ENCODE results near the gene RTN4. TPM values are rescaled to one million over a fixed set of nuclear protein-coding genes. Genes with fewer than 3 reads are reported as not detected.

Gene RTN4
- total and polyA plus RNA-seq, 9 donors, result 110 to 334 (median 200) TPM

DNA sequence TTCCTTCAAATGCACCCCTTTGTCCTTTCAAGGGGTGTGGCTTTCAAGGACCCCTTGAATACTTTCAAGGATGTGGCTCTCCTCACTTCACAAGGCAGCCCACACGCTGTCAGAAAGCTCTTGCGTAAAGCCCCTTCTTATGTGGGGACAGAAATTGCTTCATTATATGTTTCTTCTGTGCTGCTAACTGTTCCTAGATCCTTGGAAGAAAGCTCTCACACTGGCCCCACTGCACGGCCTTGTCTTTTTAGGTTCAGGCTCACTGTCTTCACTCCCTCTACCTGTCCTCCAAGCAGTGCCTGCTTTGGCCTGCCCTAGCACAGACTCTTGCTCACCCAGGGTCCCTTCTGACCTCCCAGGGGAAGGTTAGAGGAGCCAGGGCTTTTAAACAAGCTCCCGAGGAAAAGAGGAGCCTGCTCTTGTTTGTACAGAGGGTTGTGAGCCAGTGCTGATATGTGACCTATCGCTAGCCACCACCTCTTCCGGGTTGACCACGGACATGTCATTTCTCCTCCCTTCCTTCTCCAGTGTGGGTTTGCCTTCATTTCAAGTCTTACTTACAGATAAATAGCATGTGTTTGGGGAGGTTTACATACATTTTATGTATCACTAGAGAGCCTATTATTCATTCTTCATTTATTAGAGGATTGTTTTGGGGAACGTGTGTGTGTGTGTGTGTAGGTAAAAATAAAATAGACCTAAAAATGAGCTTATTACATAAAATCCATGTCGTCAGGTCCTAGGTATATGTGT lies 94.7 kb downstream of the RTN4 start:
- TF ChIP-seq EP300 (IDR thresholded peaks at IDR 0.05) (no peak), POLR2A (IDR thresholded peaks at IDR 0.05) (no peak)
- TF ChIP-seq, protein P1, sequence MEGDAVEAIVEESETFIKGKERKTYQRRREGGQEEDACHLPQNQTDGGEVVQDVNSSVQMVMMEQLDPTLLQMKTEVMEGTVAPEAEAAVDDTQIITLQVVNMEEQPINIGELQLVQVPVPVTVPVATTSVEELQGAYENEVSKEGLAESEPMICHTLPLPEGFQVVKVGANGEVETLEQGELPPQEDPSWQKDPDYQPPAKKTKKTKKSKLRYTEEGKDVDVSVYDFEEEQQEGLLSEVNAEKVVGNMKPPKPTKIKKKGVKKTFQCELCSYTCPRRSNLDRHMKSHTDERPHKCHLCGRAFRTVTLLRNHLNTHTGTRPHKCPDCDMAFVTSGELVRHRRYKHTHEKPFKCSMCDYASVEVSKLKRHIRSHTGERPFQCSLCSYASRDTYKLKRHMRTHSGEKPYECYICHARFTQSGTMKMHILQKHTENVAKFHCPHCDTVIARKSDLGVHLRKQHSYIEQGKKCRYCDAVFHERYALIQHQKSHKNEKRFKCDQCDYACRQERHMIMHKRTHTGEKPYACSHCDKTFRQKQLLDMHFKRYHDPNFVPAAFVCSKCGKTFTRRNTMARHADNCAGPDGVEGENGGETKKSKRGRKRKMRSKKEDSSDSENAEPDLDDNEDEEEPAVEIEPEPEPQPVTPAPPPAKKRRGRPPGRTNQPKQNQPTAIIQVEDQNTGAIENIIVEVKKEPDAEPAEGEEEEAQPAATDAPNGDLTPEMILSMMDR (IDR thresholded peaks at IDR 0.05), result no peak
- Histone ChIP-seq H3K9me3 (no peaks in the 10 kb centered on the region), H3K4me3 (no peak overlapping the region), H3K36me3 (no peaks in the 10 kb centered on the region), H3K4me1 (ENCODE audit: insufficient read depth) (no peaks in the 10 kb centered on the region), H3K27ac (no peak overlapping the region), H3K27me3 (no peaks in the 10 kb centered on the region)
- intact Hi-C loops (cut with DNase I), result no loop called here
- 63 to 75% (median 70%) methylated on average over 9 of the region's 9 CpGs for WGBS, 3 donors
- no peak for DNase-seq

DNA sequence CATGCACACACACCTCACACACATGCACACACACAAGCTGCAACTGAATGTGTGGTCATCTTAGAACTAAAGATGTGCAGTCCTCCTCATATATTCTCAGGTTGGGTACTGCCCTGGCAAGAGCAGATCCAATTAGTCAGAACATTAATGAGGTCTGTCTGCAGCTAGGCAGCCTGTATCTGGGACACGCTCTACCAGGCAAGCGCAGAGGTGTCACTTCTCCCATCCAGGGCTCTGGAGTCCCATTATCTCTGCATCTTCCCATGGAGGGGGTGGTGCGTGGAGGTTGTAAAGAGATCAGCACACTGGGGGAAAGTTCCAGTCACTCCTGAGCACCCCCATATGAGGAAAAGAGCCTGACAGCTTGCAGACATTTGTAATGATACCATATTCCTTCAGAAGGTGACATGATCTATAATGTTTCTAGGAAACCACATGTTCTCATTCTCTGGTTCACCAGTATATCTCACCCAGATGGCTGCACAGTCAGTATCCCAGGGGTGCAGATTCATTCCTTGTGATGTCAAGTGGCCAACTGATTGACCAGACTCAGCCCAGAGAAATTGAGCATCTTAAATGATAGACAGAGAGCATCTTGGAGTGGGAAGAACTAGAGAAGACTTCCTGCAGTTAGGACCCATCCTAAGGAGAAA lies 95.4 kb downstream of the RTN4 start:
- Histone ChIP-seq H3K4me1 (ENCODE audit: insufficient read depth) (no peaks in the 10 kb centered on the region), H3K36me3 (no peaks in the 10 kb centered on the region), H3K4me3 (no peak overlapping the region), H3K9me3 (no peaks in the 10 kb centered on the region), H3K27ac (no peak overlapping the region), H3K27me3 (no peaks in the 10 kb centered on the region)
- 92 to 96% (median 92%) methylated on average over 3 of the region's 3 CpGs for WGBS, 3 donors
- TF ChIP-seq, protein P1 (IDR thresholded peaks at IDR 0.05), result no peak
- TF ChIP-seq EP300 (IDR thresholded peaks at IDR 0.05) (no peak), POLR2A (IDR thresholded peaks at IDR 0.05) (no peak)
- intact Hi-C loops (cut with DNase I), result no loop called here
- no peak for DNase-seq

- Histone ChIP-seq H3K27me3 (no peaks in the 10 kb centered on the region), H3K4me3 (no peak overlapping the region), H3K27ac (no peak overlapping the region), H3K4me1 (ENCODE audit: insufficient read depth) (no peaks in the 10 kb centered on the region), H3K36me3 (no peaks in the 10 kb centered on the region), H3K9me3 (no peaks in the 10 kb centered on the region)
- no peak for DNase-seq
- 77 to 80% (median 79%) methylated on average over 7 to 8 of the region's 8 CpGs for WGBS, 3 donors
- intact Hi-C loops (cut with DNase I), result no loop called here
- TF ChIP-seq, protein P1 (IDR thresholded peaks at IDR 0.05), result no peak
- TF ChIP-seq POLR2A (IDR thresholded peaks at IDR 0.05) (no peak), EP300 (IDR thresholded peaks at IDR 0.05) (no peak)
These were observed 96.1 kb downstream of the RTN4 start for GRCh38 chr2:54954158-54954557.

DNA sequence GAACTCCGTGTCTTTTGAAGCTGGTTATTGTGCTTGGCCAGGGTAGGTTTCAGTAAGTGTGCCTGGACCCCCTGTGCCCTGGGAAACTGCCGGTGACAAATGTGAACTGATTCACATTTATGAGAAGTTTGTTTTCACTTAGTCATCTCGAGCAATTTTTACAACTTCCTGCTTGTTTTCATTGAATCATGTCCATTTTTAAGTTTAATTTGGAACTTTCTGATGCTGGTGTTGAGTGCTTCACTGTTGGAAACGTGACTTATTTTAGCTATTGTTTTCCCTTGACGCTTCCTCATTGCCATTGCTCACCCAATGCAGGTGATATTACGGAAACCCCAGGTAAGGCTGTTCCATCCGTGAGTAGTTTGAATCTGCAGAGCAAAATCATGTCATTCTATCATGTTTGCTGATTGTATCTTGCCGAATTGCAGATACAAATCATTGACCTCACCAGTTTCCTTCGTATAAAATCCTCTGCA lies 97.2 kb downstream of the RTN4 start:
- WGBS, 3 donors, result 68 to 74% (median 72%) methylated on average over 9 of the region's 9 CpGs
- Histone ChIP-seq H3K4me3 (no peak overlapping the region), H3K9me3 (no peaks in the 10 kb centered on the region), H3K4me1 (ENCODE audit: insufficient read depth) (no peaks in the 10 kb centered on the region), H3K27me3 (no peaks in the 10 kb centered on the region), H3K36me3 (no peaks in the 10 kb centered on the region), H3K27ac (no peak overlapping the region)
- intact Hi-C loops (cut with DNase I), result no loop called here
- TF ChIP-seq, protein P1 (IDR thresholded peaks at IDR 0.05), result no peak
- TF ChIP-seq EP300 (IDR thresholded peaks at IDR 0.05), result no peak
- no peak for TF ChIP-seq POLR2A (IDR thresholded peaks at IDR 0.05)
- DNase-seq, result no peak
